ENCODE measurements around the gene RASGEF1C.

RASGEF1C gene

DNA sequence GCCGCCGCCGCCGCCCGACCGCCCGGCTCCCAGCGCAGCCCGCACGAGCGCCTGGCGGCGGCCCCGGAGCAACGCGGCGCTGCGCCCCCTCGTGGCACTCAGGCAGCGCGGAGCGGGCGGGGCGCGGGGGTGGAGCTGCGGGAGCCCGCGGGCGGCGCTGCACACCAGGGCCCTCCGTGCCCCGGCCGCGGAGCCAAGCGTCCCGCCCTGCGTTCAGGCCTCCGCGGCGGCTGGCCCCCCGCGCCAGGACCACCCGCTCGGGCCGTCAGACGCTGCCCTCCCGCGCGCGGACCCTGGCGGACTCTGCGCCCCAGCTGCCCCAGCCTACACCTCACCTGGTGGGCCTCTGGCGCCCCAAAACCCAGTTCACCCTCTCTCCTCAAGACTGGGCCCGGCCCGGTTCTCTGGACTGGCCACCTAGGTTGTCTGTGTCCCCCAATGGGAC, at the start of gene RASGEF1C:
Gene RASGEF1C (minus strand): TSS at position 75 of the 445 bp plus-strand sequence. CDS start 71,159 bp downstream, outside the sequence.
- peak; percentile 58 for DNase-seq

- no peak for DNase-seq
Observed at GRCh38 chr5:180253036-180253824, 44.2 kb upstream of the RASGEF1C start.

DNA sequence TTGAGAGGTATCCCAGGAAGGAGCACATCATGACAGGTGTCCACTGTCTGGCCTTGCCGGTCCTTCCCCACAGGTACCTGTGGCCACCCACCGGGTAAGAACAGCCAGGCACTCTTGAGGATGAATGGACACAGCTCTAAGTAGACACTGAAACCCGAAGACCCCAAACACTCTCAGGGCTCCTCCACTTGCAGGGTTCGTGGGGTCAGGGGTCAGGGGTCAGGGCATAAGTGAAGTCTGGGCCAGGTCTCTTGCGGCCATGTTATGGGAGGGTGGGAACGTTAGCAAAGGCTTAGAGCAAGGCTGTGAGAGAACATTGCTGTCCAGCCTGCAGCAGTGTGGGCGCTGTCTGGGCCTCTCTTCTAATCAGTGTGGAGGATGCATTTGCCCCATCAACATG, 42.9 kb upstream of the RASGEF1C start:
- DNase-seq: no peak

- DNase-seq: no peak
Observed at GRCh38 chr5:180251141-180251540, 42.1 kb upstream of the RASGEF1C start.

DNA sequence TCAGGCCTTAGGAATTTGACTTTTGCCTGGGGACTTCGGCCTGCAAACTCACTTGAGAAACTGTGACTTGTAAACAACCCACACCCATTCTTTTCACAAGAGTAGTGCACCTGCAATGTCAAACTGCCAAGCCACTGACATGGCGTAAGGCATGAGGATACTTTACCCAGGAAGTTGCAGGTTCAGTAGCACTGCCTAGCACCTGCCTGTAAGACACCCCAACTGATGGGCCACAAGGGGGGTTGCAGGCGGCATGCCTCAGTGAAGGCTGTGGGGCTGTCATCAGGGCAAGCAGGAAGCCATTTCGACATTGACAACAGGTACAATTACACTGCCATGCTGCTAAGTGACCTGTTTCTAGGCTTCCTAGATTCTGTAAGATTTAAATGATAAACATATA, 41.3 kb upstream of the RASGEF1C start:
- DNase-seq: no peak

GRCh38 chr5:180241600-180241999, 32.6 kb upstream of the RASGEF1C start:
- no peak for DNase-seq

DNA sequence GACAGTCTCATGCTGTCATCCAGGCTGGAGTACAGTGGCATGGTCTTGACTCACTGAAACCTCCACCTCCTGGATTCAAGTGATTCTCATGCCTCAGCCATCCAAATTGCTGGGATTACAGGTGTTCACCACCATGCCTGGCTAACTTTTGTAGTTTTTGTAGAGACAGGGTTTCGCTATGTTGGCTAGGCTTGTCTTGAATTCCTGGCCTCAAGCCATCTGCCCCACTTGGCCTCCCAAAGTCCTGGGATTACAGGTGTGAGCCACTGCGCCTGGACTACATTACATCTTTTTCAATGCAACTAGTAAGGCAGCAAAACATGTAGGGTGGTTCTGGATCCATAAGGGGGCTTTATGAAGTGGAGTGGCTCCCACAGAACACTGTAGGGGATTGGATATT, 29.6 kb upstream of the RASGEF1C start:
- DNase-seq: no peak

DNA sequence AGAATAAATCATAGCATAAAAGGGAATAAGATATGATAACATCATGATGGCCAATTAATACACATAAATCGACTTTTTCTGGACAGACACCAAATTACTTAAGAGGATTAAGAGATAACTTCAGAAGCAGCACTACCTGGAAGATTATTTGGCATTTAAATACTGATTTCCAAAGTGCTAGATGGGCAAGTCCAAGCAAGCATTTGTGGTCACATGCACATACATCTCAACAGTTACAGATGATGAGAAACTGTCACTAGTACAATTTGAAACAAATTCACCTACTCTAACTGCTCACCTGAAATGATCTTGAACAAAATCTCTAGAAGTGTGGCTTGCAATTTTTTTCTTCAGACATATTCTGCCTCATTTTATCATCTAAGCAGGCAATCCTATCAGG, 26.8 kb upstream of the RASGEF1C start:
- DNase-seq: no peak

- no peak for DNase-seq
Observed at GRCh38 chr5:180235077-180235476, 26.1 kb upstream of the RASGEF1C start.

- DNase-seq: no peak
Observed at GRCh38 chr5:180234271-180234670, 25.3 kb upstream of the RASGEF1C start.

DNA sequence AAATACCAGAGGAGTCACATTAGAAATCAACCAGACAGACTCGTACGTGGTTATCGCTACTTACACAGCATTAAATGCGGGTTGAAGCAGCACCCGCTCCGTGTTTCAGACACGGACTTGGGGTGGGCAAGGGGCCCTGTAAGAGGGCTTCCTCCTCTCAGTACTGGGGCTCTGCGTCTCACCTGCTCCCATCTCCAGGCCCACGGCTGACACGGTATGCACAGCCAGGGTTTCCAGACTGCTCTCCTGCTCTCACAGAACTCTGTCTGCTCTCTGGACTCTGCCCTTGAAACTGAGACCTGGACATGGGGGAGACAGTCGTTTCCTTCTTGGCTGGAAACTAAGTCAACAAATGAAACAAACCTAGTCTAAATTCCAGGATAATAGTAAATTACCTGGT, 24.7 kb upstream of the RASGEF1C start:
- DNase-seq: no peak

- no peak for DNase-seq
Observed at GRCh38 chr5:180230017-180230416, 21.0 kb upstream of the RASGEF1C start.

DNA sequence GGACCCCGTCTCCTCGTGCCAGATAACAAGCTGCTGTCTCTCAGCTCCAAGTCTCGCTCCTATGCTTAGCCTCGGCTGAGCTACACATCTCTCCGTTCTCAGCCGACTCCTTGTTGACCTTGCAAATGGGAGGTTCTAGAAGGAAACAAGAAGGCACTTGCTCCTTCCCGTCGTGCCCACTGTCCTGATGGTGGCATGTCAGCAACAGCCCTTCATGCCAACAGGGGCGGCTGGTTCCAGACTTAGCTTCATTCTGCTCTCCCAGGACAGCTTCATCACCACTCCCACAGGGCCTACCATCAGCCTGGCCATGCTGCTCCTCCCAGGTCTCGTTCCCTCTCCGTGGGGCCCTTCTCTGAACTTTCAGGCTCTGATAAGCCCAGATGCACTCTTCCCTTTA, 13.0 kb upstream of the RASGEF1C start:
- DNase-seq: no peak

DNA sequence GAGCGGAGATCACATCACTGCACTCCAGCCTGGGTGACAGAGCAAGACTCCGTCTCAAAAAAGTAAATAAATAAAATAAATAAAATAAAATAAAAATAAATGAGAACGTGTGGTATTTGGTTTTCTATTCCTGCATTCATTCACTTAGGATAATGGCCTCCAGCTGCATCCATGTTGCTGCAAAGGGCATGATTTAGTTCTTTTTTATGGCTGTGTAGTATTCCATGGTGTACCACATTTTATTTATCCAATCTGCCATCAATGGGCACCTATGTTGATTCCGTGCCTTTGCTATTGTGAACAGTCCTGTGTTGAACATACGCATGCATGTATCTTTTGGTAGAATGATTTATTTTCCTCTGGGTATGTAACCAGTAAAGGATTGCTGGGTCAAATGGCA, 8.8 kb upstream of the RASGEF1C start:
- DNase-seq: no peak

DNA sequence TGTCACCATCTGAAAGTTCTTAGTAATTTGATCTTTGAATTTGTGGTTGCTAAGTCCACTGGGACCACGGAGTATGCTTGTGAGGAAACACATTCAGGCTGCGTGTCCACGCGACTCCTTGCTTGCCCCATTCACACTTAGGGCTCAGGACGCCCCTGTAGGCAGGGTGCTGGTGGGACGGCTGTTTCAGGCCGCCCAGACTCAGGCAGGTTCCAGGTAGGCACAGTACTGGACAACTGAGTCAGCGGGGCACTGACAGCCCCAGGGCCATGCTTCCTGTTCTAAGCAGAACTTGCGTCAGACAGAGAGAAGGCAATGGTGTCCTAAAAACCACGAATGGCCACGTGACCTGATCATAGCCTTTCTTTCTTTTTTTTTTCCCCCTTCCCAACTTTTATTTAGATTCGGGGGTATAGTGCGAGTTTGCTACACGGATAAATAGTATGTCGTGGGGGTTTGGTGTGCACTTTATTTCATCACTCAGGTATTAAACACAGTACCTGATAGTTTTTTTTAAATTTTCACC, 7.7 kb upstream of the RASGEF1C start:
- DNase-seq: no peak

DNA sequence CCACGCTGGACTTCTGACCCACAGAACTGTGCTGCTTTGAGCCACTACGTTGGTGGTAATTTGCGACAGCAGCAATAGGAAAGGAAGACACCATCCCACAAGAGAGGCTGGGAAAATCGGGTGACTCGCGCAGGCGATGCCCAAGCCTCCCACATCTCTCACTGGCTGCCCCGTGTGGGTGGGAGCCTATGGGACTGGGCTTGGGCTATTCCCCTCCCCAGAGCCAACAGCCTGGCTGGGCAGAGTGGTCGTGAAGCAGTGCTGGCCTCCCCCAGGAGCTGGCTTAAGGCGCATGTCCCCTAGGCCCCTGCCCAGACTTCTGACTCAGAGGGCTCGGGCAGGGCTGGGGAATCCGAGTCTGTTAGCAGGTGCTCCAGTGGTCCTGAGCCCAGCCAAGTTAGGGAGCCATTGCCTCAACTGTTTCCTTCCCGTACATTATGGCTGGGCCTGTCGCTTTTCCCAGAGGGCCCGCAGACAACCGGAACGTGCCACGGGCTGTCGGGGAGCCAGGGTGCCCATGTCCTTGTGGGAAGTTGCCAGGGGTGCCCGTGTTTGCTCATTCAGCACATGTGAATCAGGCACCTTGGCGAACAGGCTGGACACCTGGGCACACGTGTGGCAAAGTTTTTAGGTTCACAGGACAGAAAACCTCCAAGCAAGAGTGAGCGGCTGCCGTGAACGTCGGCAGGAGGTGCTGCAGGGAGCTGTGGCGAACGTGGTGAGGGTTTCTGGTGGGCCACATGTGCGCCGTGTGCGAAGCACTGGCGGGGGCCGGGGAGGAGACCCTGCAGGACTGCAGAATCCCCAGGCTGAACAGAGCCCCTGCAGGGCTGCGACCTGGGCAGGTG, 7.0 kb upstream of the RASGEF1C start:
- DNase-seq: no peak

- no peak for DNase-seq
Observed at GRCh38 chr5:180214870-180215770, 6.1 kb upstream of the RASGEF1C start.

DNA sequence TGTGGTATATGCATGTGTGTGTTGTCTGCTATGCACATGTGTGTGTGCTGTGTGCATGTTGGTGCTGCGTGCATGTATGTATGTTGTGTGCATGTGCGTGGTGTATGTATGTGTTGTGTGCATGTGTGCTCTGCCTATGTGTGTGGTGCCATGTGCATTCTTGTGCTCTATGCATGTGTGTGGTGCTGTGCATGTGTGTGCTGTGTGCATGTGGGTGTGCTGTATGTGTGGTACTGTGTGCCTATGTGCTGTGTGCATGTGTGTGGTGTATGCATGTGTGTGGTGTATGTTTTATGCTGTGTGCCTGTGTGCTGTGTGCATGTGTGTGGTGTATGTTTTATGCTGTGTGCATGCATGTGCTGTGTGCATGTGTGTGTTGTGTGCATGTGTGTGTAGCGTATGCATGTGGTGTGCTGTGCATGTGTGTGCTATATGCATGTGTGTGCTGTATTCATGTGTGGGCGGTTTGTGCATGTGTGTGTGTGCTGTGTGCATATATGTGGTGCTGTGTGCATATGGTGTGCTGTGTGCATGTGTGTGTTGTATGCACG, 4.7 kb upstream of the RASGEF1C start:
- no peak for DNase-seq

- DNase-seq: no peak
Observed at GRCh38 chr5:180213256-180213600, 4.2 kb upstream of the RASGEF1C start.

- DNase-seq: no peak
Observed at GRCh38 chr5:180212363-180213255, 3.6 kb upstream of the RASGEF1C start.

DNA sequence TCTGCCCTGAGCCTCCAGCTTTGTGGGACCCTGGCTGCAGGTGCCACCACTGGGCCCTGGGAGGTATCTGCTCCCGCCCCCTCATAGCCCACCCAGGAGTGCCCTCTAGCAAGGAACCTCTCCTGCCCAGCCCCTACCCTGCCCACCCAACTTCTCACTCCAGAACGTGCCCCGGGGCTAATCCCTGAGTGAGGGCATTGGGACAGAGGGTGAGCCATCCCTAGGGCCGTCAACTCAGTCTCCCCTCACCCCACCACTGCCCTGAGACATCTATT, 2.7 kb upstream of the RASGEF1C start:
- no peak for DNase-seq
